ENCODE results near the gene SERPINA1. TPM values are rescaled to one million over a fixed set of nuclear protein-coding genes. Genes with fewer than 3 reads are reported as not detected.

The SERPINA1 gene
- total and polyA plus RNA-seq, 2 of the 13 experiments (the other 11 are each of a cell fraction or from before 2014, with no cell fraction given) = 3,266 to 11,015 TPM

- TF ChIP-seq ARID3A (IDR thresholded peaks at IDR 0.05; ENCODE audit: low read depth, low read length) (no peak), ATF4 (CRISPR knock-in tag; IDR thresholded peaks at IDR 0.05) (peak in 1 of 2 experiments; percentile 70; a peak in 1 of 4 replicates), ZC3H4 (CRISPR knock-in tag; IDR thresholded peaks at IDR 0.05; ENCODE audit: borderline replicate concordance) (0 out of 2 replicates have a peak, but pooled peaks have one; percentile 35), ZNF318 (CRISPR knock-in tag; IDR thresholded peaks at IDR 0.05) (no peak), SP4 (CRISPR knock-in tag; IDR thresholded peaks at IDR 0.05) (0 out of 2 replicates have a peak, but pooled peaks have one; percentile 21), DMTF1 (CRISPR knock-in tag; IDR thresholded peaks at IDR 0.05) (no peak), PATZ1 (CRISPR knock-in tag; IDR thresholded peaks at IDR 0.05) (no peak), FIP1L1 (IDR thresholded peaks at IDR 0.05; ENCODE audit: borderline replicate concordance, insufficient read depth, low read depth, low read length) (peak; percentile 50; the same call in 1 of the 2 replicates), ARNT2 (CRISPR knock-in tag; IDR thresholded peaks at IDR 0.05; ENCODE audit: low read depth) (no peak)
Measured at GRCh38 chr14:94380225-94381148, 7.9 kb downstream of the SERPINA1 start (continued).
